SKM-1 (cell line): Measurements from ENCODE around the gene CKB.

Experiments
- DNase-seq: peaks from one replicate; lab custom pipeline; 2025; ENCODE audit not compliant: unreplicated experiment; lab: John Stamatoyannopoulos, UW

Gene CKB

DNA sequence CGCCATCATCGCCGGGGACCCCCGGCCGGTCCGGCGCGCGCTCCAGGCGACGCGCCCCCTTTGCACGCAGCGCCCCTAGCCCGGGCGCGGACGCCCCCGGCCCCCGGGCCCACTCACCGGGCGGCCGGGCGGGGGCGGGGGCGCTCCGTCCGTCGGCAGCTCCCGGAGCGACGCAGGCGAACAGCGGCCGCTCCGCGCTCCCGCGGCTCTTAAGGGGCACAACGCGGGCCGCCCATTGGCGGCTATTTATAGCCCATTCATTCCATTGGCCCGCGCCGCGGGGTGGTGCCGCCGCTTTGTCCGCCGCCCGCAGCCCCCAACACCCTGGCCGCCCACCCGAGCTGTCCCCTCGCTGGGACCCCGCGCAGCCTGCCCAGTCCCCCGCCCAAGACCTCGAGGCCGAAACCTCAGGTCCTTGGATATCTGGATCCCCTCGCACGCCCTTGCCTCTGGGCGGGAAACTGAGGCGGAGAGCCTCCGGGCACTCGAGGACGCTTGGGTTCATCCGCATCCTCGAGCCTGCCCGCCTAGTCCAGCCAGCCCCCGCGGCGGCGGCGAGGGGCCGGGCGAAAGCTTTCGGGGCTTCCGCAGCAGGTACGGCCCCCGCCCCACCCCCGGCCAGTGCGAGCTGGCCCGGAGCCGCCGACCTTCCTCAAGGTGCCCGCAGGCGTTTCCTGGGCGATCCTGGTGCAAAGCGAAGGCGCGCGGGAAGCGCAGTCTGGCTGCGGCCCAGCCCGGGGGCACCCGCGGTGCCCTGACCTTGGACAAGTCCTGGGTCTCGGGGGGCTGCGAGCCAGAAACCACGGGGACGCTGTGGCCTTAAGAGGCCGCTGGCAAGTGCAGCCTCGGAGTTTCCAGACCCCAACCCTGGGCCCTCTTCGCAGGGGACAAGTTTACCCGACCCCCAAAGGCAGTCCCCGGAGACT lies at the start of gene CKB:
Gene CKB, minus strand, starts transcription at position 182 of the 926 bp plus-strand sequence. CDS start 337 bp downstream, outside the sequence.
- DNase-seq, result no peak

DNA sequence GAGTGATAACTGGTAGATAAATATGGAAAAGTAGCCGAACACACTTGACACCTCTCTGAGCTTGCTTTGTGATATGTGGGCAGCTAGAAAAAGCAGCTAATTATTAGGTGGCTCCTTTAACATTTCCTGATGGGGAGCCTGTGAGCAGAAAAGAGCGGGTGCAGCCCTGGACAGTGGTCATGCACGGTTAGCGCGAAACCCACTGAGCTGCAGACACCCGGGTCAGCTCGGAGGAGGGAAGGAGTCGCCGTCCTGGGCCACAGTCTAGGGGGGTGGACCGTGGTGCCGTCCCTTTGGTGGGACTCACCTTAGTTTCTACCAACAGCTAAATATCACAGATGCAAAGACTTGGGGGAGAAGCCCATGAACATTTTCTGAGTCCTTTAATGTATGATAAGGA lies 46.8 kb upstream of the CKB start:
- DNase-seq, result no peak

DNA sequence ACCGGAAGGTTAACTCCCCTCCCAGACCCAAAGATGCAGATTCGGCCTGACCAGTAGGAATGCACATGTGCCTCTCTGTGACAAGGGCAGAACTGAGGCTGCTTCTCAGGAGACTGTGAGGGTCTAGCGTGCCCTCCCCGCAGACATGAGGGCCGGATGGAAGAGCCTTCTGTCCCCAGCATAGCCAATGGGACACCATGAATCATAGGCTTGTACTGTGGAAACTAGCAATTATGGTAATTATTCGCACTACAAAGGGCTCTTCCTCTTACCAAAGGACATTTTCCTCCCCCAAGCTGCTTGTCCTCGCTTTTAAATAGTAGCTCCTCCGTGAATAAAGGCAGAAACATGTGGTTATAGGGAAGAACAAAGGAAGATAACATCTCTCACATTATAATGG lies 46.3 kb upstream of the CKB start:
- DNase-seq, result no peak

DNA sequence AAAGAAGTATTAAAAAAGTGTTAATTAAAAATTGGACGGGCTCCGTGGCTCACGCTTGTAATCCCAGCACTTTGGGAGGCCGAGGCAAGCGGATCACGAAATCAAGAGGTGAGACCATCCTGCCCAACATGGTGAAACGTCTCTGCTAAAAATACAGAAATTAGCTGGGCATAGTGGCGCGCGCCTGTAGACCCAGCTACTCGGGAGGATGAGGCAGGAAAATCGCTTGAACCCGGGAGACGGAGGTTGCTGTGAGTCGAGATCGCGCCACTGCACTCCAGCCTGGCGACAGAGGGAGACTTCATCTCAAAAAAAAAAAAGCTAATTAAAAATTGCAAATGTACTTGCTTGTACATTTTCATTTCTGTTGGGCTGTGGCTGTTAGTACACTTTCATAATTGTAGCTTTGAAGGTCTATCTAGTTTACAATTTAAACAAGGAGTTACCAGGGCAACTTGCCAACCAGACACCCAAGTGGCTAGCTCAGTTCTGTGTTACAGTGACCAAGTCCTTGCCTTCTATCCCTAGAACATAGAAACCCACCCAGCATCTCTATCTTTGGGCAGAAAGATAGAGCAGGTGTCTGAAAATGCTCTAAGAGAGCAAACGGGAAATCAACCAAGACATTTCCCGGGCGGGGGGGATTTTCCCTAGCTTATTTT lies 41.3 kb upstream of the CKB start:
- no peak for DNase-seq

DNA sequence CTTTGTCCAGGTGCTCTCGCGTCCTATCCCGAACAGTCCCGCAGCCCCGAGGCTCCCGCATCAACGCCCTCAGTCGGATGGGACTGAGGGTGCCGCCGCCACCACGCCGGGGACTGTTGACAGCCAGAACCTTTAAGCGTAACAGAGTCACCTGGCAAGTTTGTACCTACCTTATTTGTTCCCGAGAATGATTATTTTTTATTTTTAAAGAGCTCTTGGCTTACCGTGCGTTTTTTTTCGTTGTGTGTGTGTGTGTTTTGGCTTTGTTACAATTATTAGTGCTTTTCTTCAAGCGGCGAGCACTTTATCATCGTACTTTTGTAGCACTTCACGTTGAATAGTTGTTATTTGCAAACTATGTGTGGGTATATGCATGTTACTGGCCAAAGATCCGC lies 40.6 kb upstream of the CKB start:
- no peak for DNase-seq

DNA sequence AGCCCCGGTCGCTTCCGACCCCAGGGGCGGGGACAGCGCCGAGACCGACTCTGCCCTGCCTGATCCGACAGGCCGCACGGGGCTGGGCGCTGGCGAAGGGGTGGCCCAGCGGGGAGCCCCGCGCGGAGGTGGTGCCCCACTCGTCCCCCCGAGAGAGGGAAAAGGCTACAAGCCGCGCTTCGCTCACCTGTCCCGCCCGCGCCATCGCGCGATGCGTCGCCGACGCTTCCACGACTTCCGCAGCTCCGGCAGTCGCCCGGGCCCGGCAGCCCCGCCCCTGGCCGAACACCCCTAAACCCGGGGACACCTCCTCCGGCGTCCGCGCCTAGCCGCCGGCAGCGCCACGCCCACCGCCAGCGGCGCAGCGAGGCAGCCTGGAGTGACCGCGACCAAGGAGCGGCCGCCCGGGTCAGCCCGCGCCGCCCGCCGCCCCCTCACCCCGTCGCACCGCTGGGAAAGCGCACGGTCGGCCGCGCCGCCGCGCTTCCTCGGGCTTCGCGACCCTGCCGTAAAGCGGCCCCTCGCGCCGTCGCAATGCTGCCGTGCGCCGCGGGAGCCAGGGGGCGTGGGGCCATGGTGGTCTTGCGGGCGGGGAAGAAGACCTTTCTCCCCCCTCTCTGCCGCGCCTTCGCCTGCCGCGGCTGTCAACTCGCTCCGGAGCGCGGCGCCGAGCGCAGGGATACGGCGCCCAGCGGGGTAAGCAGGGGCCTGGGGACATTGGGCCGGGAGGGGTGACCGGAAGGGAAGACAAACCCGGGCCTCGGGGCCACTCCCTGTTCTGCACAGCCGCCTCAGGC lies 40.0 kb upstream of the CKB start, which contains the start of the genes BAG5 and COA8:
Gene BAG5, minus strand, starts transcription at position 229 of the 797 bp plus-strand sequence. CDS start 1,493 bp downstream, outside the sequence.
Gene COA8, plus strand, starts transcription at position 532 of the 797 bp plus-strand sequence. Its CDS starts 42 bp downstream, at position 574.
- DNase-seq, result peak; percentile 5

DNA sequence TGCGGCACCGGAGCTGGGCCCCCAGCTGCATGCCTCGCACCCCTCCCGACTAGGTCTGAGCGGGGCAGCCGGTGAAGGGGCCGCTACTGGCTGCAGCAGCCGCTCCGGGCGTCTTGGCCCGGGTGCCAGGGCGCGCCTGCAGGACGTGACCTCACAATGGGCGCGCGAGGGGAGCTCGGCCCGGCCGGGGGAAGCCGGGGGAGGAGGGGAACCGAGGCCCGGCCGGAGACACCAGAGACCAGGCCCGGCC lies 39.5 kb upstream of the CKB start:
- no peak for DNase-seq

DNA sequence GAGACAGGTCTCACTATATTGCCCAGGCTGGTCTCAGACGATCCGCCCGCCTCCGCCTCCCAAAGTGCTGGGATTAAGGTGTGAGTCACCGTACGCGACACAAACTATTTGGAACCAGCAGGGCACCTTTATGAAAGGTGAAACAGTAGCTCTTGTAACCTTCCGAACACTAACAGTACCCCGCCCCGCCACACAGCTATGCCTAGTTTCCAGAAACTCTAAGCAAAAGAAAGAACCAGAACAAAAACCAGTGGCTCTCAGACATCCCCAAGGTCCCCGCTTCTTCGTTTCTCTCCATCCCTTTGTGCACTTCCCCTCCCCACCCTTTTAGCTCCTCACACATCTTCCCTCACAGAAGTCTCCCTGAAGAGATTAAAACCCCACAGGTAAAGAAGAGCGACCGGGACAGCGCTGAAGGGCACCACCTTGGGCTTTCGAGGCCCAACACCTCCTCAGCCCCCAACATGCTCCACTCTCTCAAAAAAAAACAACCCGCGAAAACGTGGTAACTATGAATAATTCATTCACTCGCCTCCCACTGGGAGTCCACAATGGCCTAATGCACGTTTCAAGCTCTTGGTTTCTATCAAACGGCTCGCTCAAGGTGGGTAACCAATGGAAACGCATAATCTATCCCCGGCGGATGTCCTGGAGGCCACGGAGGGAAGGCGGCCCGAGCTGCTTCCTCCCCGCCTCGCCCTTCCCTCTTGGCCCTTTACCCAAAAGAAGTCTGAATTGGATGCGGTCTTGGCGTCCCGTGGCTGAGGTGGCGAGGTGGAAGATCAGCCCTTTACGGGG lies 39.0 kb upstream of the CKB start:
- DNase-seq, result no peak

DNA sequence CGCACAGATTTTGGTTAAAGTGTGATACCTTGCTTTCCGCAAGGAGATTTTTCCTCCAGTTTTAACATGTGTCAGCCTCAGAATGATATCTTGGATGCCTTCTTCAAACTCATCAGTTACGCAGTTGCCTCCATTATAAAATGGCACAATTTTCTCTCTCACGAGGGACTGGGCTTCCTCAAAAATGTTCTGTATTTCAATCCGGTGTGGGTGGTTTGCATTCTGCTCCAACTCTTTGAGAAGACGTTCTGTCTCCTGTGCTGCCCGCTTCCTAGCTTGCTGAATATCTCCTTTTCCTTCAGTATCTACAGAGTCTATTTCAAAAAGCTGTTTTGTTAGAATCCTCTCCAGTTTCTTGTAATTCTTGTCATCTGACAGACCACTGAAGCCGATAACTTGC lies 38.1 kb upstream of the CKB start:
- DNase-seq, result no peak

DNA sequence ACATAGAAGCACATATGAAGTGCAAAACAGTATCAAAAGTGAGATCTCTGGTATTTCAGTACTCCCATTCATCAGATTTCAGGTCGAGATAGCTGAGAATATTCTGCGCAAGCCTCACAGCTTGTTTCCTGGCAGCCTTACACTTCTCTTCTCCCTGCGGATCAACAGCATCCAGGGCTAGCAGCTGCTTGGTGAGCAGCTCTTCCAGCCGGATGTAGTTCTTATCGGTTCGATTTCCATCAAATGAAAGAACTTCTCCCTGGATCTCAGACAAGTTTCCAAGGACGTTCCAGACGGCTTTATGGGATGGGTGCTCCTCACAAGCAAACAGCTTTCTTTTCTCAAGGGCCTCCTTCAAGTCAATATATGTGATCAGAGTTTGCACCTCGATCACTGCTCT lies 37.1 kb upstream of the CKB start:
- DNase-seq, result no peak

DNA sequence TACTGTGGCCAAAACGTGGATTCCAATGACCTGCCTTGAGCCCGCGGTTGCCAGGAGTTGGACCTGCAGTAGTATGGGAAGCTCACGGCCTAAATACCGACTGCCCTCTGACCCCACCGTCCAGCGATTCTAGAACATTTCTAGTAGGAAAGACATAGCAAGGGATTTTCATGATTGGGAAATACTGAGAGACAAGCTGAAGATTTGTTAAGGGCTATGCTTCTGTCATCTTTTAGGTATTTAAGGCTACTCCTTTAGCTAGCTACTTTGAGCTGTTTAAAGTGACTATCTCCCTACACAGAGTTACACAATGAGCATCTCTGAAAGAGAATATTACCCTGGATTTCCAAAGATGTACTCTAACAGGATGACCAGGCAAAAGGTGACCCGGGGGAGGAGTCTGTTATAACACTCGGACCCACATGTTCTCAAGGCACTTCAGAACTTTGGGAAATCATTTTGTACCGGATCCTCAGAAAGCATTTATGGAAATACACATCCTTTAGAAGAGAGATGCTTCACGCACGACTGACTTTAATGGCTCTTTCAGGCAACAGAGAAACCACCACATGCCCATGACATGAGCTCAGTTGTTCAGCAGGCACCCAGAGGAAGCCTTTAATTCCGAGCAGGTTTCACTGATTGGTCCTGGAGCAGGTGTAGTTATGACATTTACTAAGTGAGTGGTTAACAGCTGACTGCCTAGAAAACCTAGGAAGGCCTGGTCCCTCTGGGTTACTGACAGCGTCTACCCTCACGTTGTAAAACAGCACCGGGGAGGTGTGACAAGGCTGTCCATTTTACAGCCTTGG lies 35.6 kb upstream of the CKB start:
- no peak for DNase-seq

DNA sequence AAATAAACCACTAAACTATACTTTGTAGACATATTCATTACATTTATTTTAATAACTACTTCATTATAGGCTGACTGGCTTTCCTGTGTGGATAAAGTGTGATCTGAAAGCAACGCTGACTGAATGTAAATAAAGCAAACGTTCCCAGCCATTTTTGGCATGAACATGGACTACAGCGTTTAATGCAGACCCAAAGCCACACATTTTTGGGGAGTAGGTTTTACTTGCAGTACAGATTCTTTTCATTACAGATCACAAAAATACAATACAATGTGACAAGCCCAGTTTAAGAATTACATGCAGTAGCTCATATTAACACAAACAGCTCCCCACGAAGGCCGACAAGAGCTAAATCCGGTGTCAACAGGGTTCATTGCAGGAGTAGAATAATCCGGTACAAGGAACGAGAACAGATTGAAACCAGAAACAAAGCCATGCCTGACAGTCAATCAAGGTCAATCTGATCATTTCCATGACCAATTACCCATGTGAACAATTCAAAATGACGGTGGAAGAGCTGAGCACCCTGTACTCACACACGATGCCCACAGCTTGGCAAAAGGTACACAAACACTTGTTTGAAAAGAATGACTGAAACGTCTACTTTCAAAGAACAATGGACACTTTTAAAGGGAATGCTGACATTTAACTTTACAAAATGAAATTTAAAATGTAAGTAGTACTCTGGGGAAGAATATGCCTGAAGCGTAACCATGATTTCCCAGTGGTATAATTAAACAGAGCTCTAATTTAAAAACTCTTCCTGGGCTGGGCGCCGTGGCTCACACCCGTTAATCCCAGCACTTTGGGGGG lies 34.5 kb upstream of the CKB start:
- no peak for DNase-seq

DNA sequence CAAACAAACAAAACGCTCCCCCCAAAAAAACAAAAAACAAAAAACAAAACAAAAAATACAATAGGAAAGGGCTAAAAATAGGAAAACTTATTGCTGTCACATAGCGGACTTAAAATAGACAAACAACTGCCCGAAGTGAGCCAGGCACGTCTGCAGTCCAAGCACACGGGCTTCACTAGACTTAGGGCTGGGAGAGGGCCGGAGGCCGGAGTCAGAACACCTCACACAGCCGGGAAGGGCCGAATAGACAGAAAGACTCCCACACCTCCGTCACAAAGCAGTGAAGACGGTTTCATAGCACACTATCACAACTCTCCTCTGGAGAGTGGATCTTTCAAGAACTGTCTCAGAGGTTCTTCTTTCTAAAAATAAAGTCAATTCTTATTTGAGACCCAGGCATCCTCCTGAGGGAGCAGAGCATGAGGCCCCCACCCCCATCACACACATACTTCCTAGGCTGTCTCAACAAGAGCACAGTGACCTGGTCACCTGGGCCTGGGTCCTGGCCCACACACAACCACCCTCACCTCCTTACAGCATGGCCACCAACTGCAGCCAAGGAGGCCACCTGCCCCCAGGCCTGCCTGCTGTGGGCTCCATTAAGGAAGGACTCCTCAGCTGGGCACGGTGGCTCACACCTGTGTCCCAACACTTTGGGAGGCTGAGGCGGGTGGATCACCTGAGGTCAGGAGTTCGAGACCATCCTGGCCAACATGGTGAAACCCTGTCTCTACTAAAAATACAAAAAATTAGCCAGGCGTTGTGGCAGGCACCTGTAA lies 33.1 kb upstream of the CKB start:
- no peak for DNase-seq

DNA sequence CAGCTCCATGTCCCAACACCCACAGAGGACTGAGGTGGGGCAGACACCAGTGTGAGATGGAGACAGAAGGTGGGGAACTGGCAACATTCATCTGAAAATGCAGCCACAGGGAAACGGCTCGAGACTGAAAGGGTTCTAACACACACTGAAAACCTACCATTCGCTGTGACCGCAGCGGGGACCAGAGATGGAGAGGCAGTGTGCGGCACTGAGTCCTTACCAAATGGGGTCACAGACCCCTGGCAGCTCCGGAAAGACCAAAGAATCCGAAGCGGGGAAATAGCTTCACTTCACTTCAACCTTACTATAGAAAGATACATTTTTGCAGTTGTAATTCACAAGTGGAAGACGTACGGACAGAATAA lies 30.2 kb upstream of the CKB start:
- no peak for DNase-seq

DNA sequence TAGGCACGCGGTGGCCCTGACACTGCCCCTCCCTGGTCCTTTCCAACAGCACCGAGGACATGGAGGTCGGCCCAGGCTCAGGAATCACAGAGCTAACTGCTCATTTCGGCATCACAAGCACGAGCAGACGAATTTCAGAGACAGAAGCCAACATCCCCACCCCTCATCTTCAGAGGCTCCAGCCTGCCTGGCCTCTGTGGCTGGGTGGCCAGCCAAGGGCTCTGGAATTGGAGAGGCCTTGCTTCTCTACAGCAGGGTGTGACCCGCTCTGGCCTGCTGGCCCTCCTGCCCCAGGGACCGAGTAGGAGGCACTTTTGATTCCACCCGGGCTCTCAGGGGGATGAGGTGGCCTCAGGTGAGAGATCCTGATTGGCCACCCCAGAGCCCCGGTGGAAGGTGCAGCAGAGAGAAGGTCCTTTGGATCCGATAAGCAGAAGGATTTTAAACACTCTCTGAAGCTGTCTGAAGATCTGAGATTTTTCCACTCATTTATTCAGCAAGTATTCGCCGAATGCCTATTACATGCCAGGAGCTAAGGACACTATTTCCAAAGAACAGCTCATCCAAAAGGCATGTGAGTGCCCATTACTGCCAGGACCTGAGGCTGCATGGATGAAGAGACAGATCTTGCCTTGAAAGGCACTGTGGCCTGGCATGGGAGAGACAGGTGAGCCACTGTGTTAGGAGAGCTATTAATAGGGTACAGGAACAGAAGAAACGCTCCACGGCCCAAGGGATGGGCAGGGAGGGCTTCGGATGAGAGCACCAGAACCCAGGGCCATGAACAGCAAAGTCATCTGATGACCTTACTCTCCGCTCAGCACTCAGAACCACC lies 29.6 kb upstream of the CKB start:
- DNase-seq, result no peak

DNA sequence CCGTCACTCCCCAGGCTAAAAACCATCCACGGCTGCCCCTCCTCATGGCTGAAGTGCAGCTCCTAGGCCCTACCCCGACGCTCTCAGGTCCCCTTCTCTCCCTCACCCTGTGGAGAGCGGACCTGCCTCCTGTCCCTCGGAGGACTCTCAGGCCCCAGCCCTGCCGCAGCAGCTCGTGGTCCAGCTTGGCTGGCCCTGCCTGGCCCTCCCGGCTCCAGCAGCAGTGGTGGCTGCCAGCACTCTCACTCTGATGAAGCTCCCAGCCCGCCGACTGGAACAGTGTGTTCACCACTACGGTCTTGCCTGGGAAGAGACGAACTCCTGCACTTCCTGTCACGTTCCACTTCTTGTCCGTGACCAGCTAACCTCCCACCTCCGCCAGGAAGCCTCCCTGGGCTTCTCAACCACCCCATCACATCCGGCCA lies 28.7 kb upstream of the CKB start:
- no peak for DNase-seq
